Common myeloid progenitor, CD34-positive (primary cell): ENCODE measurements around the gene OTOG.

Experiments used
- CTCF ChIA-PET: fragments of 350-600 bp; sonication (Branson Sonifier 250); formaldehyde crosslinking; loops from one replicate; lab custom pipeline; 2021; ENCODE audit warnings: antibody characterized with exemption; lab: Charles Lee
- POLR2A ChIA-PET: fragments of 350-600 bp; sonication (Branson Sonifier 250); formaldehyde crosslinking; loops from one replicate; lab custom pipeline; 2021; ENCODE audit warnings: antibody characterized with exemption; lab: Charles Lee
- DNase-seq, 3 donors: peaks; one replicate each; pipeline versions ENCODE4 v3.0.0 to v3.0.0-alpha.2; 2013
- H3K27ac ChIP-seq, 2 experiments: 1 replicate in 1 of 2; 2 replicates in 1 of 2; pipeline ENCODE4 v1.7.0; 2013; ENCODE audit warnings: inconsistent platforms in 2 of 2, low read length in 2 of 2, mild to moderate bottlenecking in 2 of 2, low read depth in 1 of 2, moderate library complexity in 1 of 2; ENCODE audit not compliant: severe bottlenecking in 2 of 2, insufficient read depth in 1 of 2, poor library complexity in 1 of 2
- H3K27me3 ChIP-seq, 5 experiments: replicated peaks in 2 of 5; 1 replicate in 3 of 5; 2 replicates in 2 of 5; pipeline versions ENCODE4 v1.6.1 to v1.7.0; 2013; ENCODE audit warnings: low read length in 4 of 5, mild to moderate bottlenecking in 2 of 5, moderate library complexity in 2 of 5, inconsistent platforms in 1 of 5; ENCODE audit not compliant: insufficient read depth in 5 of 5, control insufficient read depth in 4 of 5
- H3K36me3 ChIP-seq, 4 experiments: 1 replicate in 2 of 4; 2 replicates in 2 of 4; pipeline versions ENCODE4 v1.6.1 to v1.7.0; 2013; ENCODE audit warnings: low read length in 3 of 4, control low read depth in 1 of 4, mild to moderate bottlenecking in 1 of 4; ENCODE audit not compliant: control insufficient read depth in 4 of 4, insufficient read depth in 4 of 4
- H3K4me1 ChIP-seq, 4 experiments: 1 replicate in 3 of 4; 2 replicates in 1 of 4; pipeline versions ENCODE4 v1.6.1 to v1.7.1; 2013; ENCODE audit warnings: low read length in 3 of 4, mild to moderate bottlenecking in 3 of 4, control low read depth in 1 of 4, inconsistent platforms in 1 of 4, moderate library complexity in 1 of 4; ENCODE audit not compliant: control insufficient read depth in 4 of 4, insufficient read depth in 4 of 4; ENCODE audit errors: control extremely low read depth in 1 of 4
- H3K4me3 ChIP-seq, 7 experiments: 1 replicate in 4 of 7; 2 replicates in 3 of 7; pipeline versions ENCODE4 v1.5.1 to v1.7.0; 2013; ENCODE audit warnings: mild to moderate bottlenecking in 7 of 7, low read length in 6 of 7, moderate library complexity in 6 of 7, inconsistent platforms in 2 of 7, low read depth in 2 of 7, control low read depth in 1 of 7; ENCODE audit not compliant: insufficient read depth in 4 of 7, control insufficient read depth in 1 of 7; ENCODE audit errors: extremely low read depth in 1 of 7
- H3K9me3 ChIP-seq, 5 experiments: 1 replicate in 4 of 5; 2 replicates in 1 of 5; pipeline versions ENCODE4 v1.6.1 to v1.7.1; 2013; ENCODE audit warnings: low read length in 4 of 5, mild to moderate bottlenecking in 2 of 5, inconsistent platforms in 1 of 5, low read depth in 1 of 5, moderate library complexity in 1 of 5; ENCODE audit not compliant: control insufficient read depth in 4 of 5, insufficient read depth in 2 of 5; ENCODE audit errors: control extremely low read depth in 1 of 5
- WGBS: methylation state at CpG from one replicate; pipeline ENCODE4 v1.1.5; 2013; ENCODE audit not compliant: insufficient coverage; 5-methylcytosine and 5-hydroxymethylcytosine counted together

OTOG gene

DNA sequence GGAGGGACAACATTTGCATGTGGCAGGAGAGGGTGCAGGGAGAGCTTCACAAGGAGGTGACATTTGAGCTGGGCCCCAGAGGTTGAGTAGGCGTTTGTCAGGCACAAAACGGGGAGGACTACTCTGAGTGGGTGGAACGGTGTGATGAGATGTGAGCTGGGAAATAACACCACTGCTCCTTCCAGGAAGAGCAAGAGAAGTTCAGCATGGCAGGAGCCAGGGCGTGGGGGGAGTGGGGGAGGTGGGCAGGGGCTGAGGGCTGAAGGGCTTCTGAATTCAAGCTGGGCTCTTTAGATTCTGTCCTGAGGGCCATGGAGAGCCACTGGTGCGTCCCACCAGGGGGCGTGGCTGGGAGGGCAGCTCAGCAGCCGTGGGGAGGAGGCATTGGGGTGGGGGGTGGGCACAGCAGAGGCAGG lies 54.2 kb downstream of the OTOG start:
- ChIA-PET POLR2A (no interaction called here), CTCF (interaction anchor here (0.5 to 1.0 kb wide), 3 partner anchors 12 to 1540 kb away, joined by 3 read pairs; no protein-coding TSS in a partner anchor)
- WGBS: 70% methylated on average over 7 of the region's 7 CpGs
- H3K4me3 ChIP-seq: no peak overlapping the region
- H3K4me1 ChIP-seq: no peaks in the 10 kb centered on the region
- H3K9me3 ChIP-seq: no peaks in the 10 kb centered on the region
- H3K27ac ChIP-seq: no peak overlapping the region
- peaks cover 0 to 4% (median 2%) of the 10 kb centered on the region in 5 experiments for H3K27me3 ChIP-seq
- no peaks in the 10 kb centered on the region for H3K36me3 ChIP-seq
- DNase-seq: no peak

GRCh38 chr11:17601676-17602075 lies 54.6 kb downstream of the OTOG start:
- no peaks in the 10 kb centered on the region for H3K9me3 ChIP-seq
- no peak overlapping the region for H3K27ac ChIP-seq
- WGBS: 87% methylated on average over 4 of the region's 4 CpGs
- H3K4me1 ChIP-seq: no peaks in the 10 kb centered on the region
- POLR2A ChIA-PET: interaction anchor here (0.6 kb wide), 1 partner anchor 87 kb away, joined by 4 read pairs; no protein-coding TSS in a partner anchor
- no peak overlapping the region for H3K4me3 ChIP-seq
- DNase-seq: no peak
- peaks cover 0 to 6% (median 2%) of the 10 kb centered on the region in 5 experiments for H3K27me3 ChIP-seq
- no peaks in the 10 kb centered on the region for H3K36me3 ChIP-seq
- CTCF ChIA-PET: interaction anchor here (0.5 to 1.9 kb wide), 5 partner anchors 11 to 1540 kb away, joined by 3 to 4 read pairs (median 3); no protein-coding TSS in a partner anchor

- Histone ChIP-seq H3K27ac (no peak overlapping the region), H3K36me3 (no peaks in the 10 kb centered on the region), H3K27me3 (peaks cover 0 to 8% (median 2%) of the 10 kb centered on the region in 5 experiments), H3K4me1 (no peaks in the 10 kb centered on the region), H3K9me3 (no peaks in the 10 kb centered on the region), H3K4me3 (no peak overlapping the region)
- no peak for DNase-seq
- CTCF ChIA-PET: interaction anchor here (1.7 to 1.9 kb wide), 2 partner anchors 379 to 382 kb away, joined by 3 to 4 read pairs; no protein-coding TSS in a partner anchor
- POLR2A ChIA-PET: interaction anchor here (0.6 kb wide), 1 partner anchor 87 kb away, joined by 4 read pairs; no protein-coding TSS in a partner anchor
- WGBS: 93% methylated on average over 9 of the region's 11 CpGs
These were observed 55.3 kb downstream of the OTOG start for GRCh38 chr11:17602105-17603001.

- ChIA-PET CTCF (interaction anchor here (1.7 to 1.9 kb wide), 2 partner anchors 378 to 381 kb away, joined by 3 to 4 read pairs; no protein-coding TSS in a partner anchor), POLR2A (no interaction called here)
- no peak overlapping the region for H3K4me3 ChIP-seq
- H3K9me3 ChIP-seq: no peaks in the 10 kb centered on the region
- H3K36me3 ChIP-seq: no peaks in the 10 kb centered on the region
- DNase-seq: no peak
- H3K27me3 ChIP-seq: peaks cover 0 to 13% (median 2%) of the 10 kb centered on the region in 5 experiments
- WGBS: 92% methylated on average over 5 of the region's 10 CpGs
- H3K4me1 ChIP-seq: no peaks in the 10 kb centered on the region
- H3K27ac ChIP-seq: no peak overlapping the region
These were observed 56.2 kb downstream of the OTOG start for GRCh38 chr11:17603056-17603825.

DNA sequence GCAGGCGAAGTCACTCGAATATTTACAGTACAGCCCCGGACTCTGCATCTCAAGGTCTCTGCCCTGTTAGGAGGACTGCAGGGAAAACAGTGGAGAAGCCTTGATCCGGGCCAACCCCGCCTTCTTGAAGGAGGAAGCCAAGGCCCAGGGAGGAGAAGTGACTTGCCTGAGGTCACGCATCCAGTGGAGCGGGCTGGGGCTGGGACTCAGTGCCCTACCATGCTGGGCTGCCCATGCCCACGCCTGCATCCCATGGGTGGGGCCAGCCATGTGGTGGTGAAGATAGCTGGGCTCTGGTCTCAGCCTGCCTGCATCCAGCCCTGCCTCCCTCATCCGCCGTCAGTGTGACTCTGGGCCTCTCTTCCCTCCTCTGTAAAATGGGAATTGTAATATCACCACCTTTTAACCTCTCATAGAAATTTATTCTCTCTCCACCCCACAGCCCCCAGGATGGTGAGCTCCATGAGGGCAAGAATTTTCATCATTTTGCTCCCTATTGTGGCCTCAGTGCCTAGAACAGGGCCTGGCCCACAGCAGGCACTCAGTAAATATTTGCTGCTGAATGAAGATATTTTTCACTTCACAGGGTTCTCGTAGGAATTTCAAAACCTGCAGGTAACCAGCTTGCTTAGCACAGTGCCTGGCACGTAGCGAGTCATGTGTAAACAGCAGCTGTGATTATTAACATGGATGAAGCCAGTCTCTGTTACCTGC lies 57.3 kb downstream of the OTOG start:
- Histone ChIP-seq H3K36me3 (no peaks in the 10 kb centered on the region), H3K4me3 (no peak overlapping the region), H3K27ac (no peak overlapping the region), H3K27me3 (peaks cover 0 to 11% (median 2%) of the 10 kb centered on the region in 5 experiments), H3K9me3 (no peaks in the 10 kb centered on the region), H3K4me1 (no peaks in the 10 kb centered on the region)
- ChIA-PET POLR2A (no interaction called here), CTCF (no interaction called here)
- no peak for DNase-seq
- WGBS: 91% methylated on average over 13 of the region's 13 CpGs

GRCh38 chr11:17604915-17605233 lies 57.8 kb downstream of the OTOG start:
- ChIA-PET CTCF (no interaction called here), POLR2A (no interaction called here)
- Histone ChIP-seq H3K36me3 (no peaks in the 10 kb centered on the region), H3K27me3 (peaks cover 0 to 10% (median 2%) of the 10 kb centered on the region in 5 experiments), H3K4me3 (no peak overlapping the region), H3K27ac (no peak overlapping the region), H3K9me3 (no peaks in the 10 kb centered on the region), H3K4me1 (no peaks in the 10 kb centered on the region)
- DNase-seq: no peak
- WGBS: 92% methylated on average over 6 of the region's 6 CpGs
